ENCODE measurements around the gene SRXN1.

The SRXN1 gene

DNA sequence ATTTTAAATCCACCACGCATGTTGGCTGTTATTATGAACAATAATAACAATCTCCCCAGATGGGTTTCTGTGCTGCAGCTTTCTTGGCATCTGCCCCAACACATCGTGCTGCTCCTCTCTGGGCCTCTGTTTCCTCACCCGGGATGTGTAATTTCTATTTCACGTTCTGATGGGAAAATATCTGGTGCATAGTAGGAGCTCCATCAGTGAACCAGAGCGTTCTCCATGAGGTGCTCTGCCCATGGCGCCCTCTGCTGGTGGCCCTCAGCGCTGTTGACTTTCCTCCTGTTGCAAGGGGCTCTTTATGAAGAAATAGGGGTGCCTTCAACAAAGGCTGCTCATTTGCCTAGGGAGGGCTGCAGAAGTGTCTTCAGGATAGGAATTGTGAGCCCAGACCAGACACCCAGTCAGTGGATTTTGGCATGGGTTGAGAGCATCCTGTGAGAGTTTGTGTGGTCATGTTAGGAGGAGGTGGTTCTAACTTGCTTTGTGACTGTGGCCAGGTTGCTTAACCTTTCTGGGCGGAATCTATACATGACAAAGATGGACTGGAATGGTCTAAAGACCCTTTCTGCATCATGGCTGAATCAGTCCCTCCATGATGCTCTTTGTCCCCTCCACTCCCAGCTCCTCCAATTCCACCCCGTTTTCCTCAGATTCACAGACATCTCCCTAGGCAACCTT lies 14.5 kb upstream of the SRXN1 start:
- Histone ChIP-seq H3K9ac (ENCODE audit: low read depth, low read length) (no peak overlapping the region), H3K79me2 (ENCODE audit: insufficient read depth, low read length) (no peaks in the 10 kb centered on the region), H3K27ac (ENCODE audit: low read length) (no peak overlapping the region), H4K20me1 (ENCODE audit: insufficient read depth, low read length) (no peaks in the 10 kb centered on the region; the same call in none of the 2 replicates), H3K9me3 (ENCODE audit: insufficient read depth, low read length, severe bottlenecking) (no peaks in the 10 kb centered on the region), H3K4me1 (ENCODE audit: insufficient read depth, low read length) (no peaks in the 10 kb centered on the region), H3K27me3 (ENCODE audit: insufficient read depth, low read length, poor library complexity) (peaks cover 25% of the 10 kb centered on the region), H2AFZ (ENCODE audit: low read depth, low read length) (no peak overlapping the region), H3K36me3 (ENCODE audit: insufficient read depth, low read length) (no peaks in the 10 kb centered on the region), H3K4me2 (ENCODE audit: insufficient read depth, low read length) (no peak overlapping the region), H3K4me3 (ENCODE audit: low read depth in 1 of 2, low read length in 2 of 2) (no peak overlapping the region)
- DNase-seq = peak; percentile 57
- TF ChIP-seq, protein P1, sequence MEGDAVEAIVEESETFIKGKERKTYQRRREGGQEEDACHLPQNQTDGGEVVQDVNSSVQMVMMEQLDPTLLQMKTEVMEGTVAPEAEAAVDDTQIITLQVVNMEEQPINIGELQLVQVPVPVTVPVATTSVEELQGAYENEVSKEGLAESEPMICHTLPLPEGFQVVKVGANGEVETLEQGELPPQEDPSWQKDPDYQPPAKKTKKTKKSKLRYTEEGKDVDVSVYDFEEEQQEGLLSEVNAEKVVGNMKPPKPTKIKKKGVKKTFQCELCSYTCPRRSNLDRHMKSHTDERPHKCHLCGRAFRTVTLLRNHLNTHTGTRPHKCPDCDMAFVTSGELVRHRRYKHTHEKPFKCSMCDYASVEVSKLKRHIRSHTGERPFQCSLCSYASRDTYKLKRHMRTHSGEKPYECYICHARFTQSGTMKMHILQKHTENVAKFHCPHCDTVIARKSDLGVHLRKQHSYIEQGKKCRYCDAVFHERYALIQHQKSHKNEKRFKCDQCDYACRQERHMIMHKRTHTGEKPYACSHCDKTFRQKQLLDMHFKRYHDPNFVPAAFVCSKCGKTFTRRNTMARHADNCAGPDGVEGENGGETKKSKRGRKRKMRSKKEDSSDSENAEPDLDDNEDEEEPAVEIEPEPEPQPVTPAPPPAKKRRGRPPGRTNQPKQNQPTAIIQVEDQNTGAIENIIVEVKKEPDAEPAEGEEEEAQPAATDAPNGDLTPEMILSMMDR (IDR thresholded peaks at IDR 0.05; ENCODE audit: borderline replicate concordance, extremely low read depth, low read length, poor library complexity, severe bottlenecking) = peak; percentile 93
- TF ChIP-seq EZH2 (IDR thresholded peaks at IDR 0.05; ENCODE audit: borderline replicate concordance, low read depth, low read length, severe bottlenecking) = no peak
- no peak; the same call in 2 of the 3 replicates for ATAC-seq (ENCODE audit: insufficient read depth, low read depth)

DNA sequence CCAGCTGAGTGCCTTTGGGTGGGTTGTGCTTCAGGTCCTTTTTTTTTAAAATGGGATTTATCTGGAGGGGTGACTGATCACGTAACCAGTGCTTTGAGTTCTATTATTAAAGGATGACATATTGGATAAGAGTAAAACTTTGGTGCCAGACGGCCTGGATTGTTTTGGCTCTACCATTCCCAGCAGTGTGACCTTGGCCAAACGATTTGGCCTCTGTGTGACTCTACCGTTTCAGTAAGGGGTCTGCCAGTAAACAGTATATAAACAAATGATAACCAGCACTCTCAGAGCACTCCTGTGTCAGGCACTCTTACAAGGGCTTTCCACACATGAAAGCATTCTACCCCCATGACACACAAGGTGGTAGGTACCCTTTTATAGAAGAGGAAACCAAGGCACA lies 13.9 kb upstream of the SRXN1 start:
- Histone ChIP-seq H3K27ac (ENCODE audit: low read length) (no peak overlapping the region), H3K9me3 (ENCODE audit: insufficient read depth, low read length, severe bottlenecking) (no peaks in the 10 kb centered on the region), H3K27me3 (ENCODE audit: insufficient read depth, low read length, poor library complexity) (peaks cover 18% of the 10 kb centered on the region), H4K20me1 (ENCODE audit: insufficient read depth, low read length) (no peaks in the 10 kb centered on the region; the same call in none of the 2 replicates), H2AFZ (ENCODE audit: low read depth, low read length) (no peak overlapping the region), H3K9ac (ENCODE audit: low read depth, low read length) (no peak overlapping the region), H3K79me2 (ENCODE audit: insufficient read depth, low read length) (no peaks in the 10 kb centered on the region), H3K4me1 (ENCODE audit: insufficient read depth, low read length) (no peaks in the 10 kb centered on the region), H3K36me3 (ENCODE audit: insufficient read depth, low read length) (no peaks in the 10 kb centered on the region), H3K4me2 (ENCODE audit: insufficient read depth, low read length) (no peak overlapping the region), H3K4me3 (ENCODE audit: low read depth in 1 of 2, low read length in 2 of 2) (no peak overlapping the region)
- ATAC-seq (ENCODE audit: insufficient read depth, low read depth) (no peak), DNase-seq (no peak)
- TF ChIP-seq EZH2 (IDR thresholded peaks at IDR 0.05; ENCODE audit: borderline replicate concordance, low read depth, low read length, severe bottlenecking) = no peak
- TF ChIP-seq, protein P1 (IDR thresholded peaks at IDR 0.05; ENCODE audit: borderline replicate concordance, extremely low read depth, low read length, poor library complexity, severe bottlenecking) = no peak

DNA sequence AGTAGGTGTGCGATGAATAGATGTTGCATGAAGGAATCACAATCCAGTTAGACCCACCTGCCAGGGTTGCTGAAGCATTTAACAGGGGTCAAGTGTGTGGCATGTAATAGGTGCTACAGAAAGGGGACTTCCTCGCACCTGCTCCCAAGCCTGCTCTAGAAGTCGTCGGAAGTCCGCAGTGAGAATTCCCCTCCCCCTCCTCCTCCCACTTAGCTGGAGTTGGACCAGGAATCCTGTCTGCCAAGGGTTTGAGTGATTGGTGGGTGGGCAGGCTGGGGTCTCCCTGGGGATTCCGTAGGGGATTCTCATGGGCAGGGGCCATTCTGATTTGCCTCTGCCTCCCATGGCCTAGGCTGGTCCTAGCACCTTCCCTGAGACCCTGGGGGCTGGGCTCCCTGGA lies 12.3 kb upstream of the SRXN1 start:
- no peaks in the 10 kb centered on the region for H3K79me2 ChIP-seq (ENCODE audit: insufficient read depth, low read length)
- TF ChIP-seq EZH2 (IDR thresholded peaks at IDR 0.05; ENCODE audit: borderline replicate concordance, low read depth, low read length, severe bottlenecking) = no peak
- TF ChIP-seq, protein P1 (IDR thresholded peaks at IDR 0.05; ENCODE audit: borderline replicate concordance, extremely low read depth, low read length, poor library complexity, severe bottlenecking) = no peak
- no peaks in the 10 kb centered on the region for H3K4me1 ChIP-seq (ENCODE audit: insufficient read depth, low read length)
- H3K4me3 ChIP-seq (ENCODE audit: low read depth in 1 of 2, low read length in 2 of 2) = no peak overlapping the region
- no peak overlapping the region for H3K9ac ChIP-seq (ENCODE audit: low read depth, low read length)
- H3K9me3 ChIP-seq (ENCODE audit: insufficient read depth, low read length, severe bottlenecking) = no peaks in the 10 kb centered on the region
- DNase-seq (no peak), ATAC-seq (ENCODE audit: insufficient read depth, low read depth) (no peak)
- H4K20me1 ChIP-seq (ENCODE audit: insufficient read depth, low read length) = no peaks in the 10 kb centered on the region; the same call in 1 of the 2 replicates
- H3K4me2 ChIP-seq (ENCODE audit: insufficient read depth, low read length) = no peak overlapping the region
- no peaks in the 10 kb centered on the region for H3K36me3 ChIP-seq (ENCODE audit: insufficient read depth, low read length)
- no peak overlapping the region for H3K27ac ChIP-seq (ENCODE audit: low read length)
- H3K27me3 ChIP-seq (ENCODE audit: insufficient read depth, low read length, poor library complexity) = peaks cover 8% of the 10 kb centered on the region
- H2AFZ ChIP-seq (ENCODE audit: low read depth, low read length) = no peak overlapping the region
